GM18951 (cell line): Measurements from ENCODE around the gene TSPAN14.

Experiments
- POLR2A ChIP-seq: IDR thresholded peaks from 4 replicates; pipeline ENCODE4 v1.6.1; 2011; ENCODE audit warnings: mild to moderate bottlenecking; ENCODE audit not compliant: insufficient read length, insufficient read depth; ENCODE audit errors: extremely low read depth
- in situ Hi-C: fragments of 300-500 bp; cut with MboI; formaldehyde crosslinking; loops from one replicate; pipeline ENCODE4 v1.12.0; 2022; ENCODE audit warnings: low sequenced_read_pairs, mixed read lengths, inconsistent platforms; ENCODE audit not compliant: unreplicated experiment

TSPAN14 gene

DNA sequence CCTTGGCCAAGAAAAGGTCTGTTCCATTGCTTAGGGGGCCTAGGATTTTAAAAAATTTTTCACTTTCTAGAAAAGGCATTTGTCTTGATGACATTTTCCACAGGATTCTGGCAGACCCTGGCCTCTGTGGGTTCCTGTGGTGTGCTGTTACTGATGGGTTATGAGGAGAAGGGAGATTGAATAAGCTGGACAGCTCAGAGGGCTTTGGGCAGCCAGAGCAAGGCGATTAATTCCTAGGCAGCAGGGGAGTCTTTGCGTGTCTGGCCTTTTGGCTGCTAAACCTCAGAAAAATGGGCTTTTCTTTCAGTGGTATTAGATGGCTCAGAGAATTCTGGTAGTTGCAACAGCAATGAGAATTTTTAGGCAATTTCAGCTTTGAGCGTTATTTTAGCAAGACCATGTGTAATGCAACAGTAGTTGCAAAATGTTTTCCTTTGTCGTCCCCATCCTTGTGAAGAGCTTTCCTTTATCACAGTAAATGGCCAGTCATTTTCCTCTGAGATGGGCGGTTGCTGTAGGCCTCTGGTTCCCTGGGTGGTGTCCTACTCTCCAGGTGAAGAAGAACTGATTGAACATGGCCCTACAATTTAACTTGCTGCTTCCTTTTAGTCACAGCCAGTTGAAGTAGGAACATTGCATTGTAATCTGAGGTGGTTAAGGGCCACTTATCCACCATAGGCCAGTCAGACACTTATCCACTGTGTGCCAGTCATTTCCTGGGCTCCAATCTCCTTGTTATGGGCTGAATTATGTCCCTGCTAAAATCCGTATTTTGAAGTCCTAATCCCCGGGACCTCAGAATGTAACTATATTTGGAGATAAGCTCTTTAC lies 126.7 kb downstream of the TSPAN14 start:
- in situ Hi-C loops = no loop called here
- TF ChIP-seq POLR2A = no peak

DNA sequence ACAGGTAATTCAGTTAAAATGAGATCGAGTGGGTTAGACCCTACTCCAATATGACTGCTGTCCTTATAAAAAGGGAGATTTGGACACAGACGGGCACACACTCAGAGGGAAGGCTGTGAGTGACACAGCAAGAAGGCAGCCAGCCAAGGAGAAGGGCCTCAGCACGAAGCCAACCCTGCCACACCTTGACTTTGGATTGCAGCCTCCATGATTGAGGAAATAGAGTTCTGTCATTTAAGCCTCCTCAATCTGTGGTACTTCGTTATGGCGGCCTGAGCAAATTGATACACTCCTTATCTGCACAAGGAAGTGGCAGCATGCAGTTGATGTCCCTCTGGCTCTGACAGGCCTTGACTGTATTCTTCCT lies 127.3 kb downstream of the TSPAN14 start:
- in situ Hi-C loops = no loop called here
- no peak for TF ChIP-seq POLR2A

DNA sequence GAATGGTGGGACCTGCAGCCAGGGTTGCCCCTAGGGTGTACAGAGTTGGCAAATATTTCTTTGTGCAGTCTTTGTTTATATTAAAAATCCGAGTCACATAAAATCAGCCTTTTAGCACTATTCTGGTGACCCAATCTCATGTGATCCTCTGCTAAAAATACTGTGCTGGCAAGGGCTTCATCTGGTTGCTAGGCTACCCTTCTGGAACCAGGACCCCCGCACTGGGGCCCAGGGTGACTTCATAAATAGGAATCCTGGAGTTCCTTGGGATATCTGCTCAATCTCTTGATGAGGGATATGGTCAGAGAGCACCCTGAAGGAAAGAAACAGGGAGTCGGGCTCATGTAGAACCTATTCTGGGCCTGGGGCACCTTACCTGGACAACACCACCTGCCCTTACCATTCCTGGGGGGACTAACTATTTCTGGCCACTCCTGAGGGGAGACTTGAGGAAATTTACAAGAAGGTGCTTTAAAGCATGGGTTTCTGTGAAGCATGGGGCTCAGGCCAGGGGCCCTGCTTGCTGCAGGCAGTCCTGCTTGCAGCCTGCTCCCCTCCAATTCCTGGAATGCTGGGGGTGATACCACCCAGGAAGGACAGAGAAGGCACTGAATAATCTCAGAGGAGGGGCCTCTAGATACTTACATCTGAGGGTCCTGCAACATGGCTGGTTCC lies 128.3 kb downstream of the TSPAN14 start:
- in situ Hi-C loops = no loop called here
- no peak for TF ChIP-seq POLR2A
